ENCODE measurements around the gene RRP15.

Gene RRP15

DNA sequence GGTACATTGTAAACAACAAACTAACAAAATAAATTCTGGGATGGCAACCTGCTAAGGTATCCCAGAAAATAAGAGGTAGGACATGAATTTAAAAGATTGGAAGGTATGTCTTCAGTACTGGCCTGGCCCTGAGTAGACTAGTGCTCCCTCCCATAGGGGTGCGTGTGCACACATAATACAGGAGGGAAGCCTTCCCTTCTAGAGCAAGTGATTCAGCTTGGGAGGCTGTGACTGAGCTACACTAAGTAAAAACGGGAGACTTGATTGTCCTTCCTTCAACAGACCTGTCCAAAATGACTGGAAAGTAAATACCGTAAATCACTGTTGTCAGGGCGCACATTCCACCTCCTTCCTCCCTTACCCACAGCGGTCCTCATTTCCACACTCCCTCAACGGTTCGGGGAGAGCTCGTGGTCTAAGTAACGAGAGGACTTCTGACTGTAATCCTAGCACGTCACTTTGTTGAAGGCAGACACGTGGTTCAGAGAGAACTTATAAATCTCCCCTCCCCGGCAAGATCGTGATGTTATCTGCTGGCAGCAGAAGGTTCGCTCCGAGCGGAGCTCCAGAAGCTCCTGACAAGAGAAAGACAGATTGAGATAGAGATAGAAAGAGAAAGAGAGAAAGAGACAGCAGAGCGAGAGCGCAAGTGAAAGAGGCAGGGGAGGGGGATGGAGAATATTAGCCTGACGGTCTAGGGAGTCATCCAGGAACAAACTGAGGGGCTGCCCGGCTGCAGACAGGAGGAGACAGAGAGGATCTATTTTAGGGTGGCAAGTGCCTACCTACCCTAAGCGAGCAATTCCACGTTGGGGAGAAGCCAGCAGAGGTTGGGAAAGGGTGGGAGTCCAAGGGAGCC, 60.0 kb downstream of the RRP15 start, which contains the start of gene TGFB2:
TGFB2 (plus strand) TSS at position 523 of the 859 bp plus-strand sequence. CDS start 1,366 bp downstream, outside the sequence.
- DNase-seq = peak; percentile 7

- no peak for DNase-seq
Observed at GRCh38 chr1:218345673-218346390, 60.7 kb downstream of the RRP15 start.

DNA sequence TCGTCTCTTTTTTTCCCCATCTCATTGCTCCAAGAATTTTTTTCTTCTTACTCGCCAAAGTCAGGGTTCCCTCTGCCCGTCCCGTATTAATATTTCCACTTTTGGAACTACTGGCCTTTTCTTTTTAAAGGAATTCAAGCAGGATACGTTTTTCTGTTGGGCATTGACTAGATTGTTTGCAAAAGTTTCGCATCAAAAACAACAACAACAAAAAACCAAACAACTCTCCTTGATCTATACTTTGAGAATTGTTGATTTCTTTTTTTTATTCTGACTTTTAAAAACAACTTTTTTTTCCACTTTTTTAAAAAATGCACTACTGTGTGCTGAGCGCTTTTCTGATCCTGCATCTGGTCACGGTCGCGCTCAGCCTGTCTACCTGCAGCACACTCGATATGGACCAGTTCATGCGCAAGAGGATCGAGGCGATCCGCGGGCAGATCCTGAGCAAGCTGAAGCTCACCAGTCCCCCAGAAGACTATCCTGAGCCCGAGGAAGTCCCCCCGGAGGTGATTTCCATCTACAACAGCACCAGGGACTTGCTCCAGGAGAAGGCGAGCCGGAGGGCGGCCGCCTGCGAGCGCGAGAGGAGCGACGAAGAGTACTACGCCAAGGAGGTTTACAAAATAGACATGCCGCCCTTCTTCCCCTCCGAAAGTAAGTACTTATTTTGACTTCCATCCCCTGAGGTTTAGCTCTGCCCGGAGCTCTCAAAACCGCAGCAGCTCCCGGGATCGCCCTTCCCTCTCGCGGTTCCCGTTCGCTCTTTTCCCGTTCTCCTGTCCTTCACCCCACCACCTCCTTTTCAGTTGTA, 61.5 kb downstream of the RRP15 start:
- DNase-seq = no peak

DNA sequence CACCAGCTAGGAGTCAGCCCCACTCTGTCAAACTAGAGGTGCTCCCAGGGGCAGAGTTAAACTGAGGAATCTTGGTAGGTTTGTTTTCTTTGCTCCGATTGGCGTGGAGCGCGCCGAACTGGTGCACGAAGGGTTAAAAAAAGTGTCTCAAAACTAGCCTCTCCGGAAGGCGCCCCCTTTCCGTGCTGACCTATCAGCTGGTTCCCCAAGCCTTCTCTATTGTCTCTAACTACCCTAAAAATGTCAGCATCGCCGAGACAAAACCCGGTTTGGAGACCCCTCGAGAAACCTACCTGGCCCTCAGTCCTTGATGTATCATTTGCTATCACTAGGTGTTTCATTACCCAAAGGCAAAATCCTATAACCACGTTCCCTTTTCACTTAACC, 62.2 kb downstream of the RRP15 start:
- no peak for DNase-seq

GRCh38 chr1:218347723-218348627, 62.9 kb downstream of the RRP15 start:
- no peak for DNase-seq

- no peak for DNase-seq
Observed at GRCh38 chr1:218348628-218349071, 63.6 kb downstream of the RRP15 start.

DNA sequence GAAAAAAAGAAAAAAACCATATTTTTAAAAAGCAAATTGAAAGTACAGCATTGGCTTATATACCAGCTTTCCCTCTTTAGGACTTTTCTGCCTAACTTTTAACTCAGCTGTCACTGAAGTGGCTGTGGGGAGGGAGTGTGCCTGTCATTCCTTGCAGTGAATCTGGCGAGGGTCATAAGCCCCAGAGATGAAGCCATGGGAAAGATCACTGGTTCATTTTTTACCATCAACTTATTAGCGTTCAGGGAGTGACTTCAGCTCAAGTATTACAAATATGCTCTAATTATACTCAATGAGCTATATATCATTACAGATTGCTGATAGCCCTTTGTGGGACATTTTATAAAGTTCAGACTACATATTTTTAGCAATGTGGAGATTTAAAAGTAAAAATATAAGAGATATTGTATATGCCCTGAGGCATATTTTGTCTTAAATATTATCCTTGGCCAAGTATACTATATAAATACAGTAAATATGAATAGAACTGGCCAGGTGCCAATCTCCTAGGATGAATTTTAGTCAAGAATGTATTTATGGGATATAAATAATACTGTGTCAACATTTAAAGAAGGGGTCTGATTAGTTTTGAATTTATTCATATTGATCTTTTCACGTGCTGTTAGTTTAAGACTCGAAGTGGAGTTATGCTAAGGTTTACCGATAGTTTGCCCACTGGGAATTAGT, 64.4 kb downstream of the RRP15 start:
- no peak for DNase-seq

DNA sequence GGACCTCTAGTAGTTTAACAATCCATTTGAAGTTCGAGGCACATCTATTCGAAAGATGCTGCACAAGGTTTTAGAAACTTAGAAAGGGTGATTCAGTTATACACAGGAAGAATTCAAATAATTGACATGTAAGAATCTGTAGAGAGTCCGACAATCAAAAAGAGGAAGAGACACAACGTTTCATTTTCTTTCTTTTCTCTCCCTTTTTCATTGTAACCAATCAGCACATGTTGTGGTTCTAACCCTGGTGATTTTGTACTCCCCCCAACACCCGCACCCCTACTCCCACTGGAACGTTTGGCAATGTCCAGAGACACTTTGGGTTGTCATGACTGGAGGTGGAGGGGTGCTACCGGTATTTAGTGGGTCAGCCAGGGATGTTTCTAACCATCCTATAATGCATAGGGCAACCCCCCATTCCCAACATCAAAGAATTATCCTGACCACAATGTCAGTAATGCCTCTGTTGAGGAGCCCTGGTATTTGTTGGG, 65.0 kb downstream of the RRP15 start:
- no peak for DNase-seq

- DNase-seq = no peak
Observed at GRCh38 chr1:218350801-218351266, 65.7 kb downstream of the RRP15 start.

GRCh38 chr1:218351391-218352074, 66.4 kb downstream of the RRP15 start:
- DNase-seq = peak; percentile 29

GRCh38 chr1:218352075-218352438, 67.0 kb downstream of the RRP15 start:
- no peak for DNase-seq

GRCh38 chr1:218353656-218354055, 68.6 kb downstream of the RRP15 start:
- DNase-seq = no peak

DNA sequence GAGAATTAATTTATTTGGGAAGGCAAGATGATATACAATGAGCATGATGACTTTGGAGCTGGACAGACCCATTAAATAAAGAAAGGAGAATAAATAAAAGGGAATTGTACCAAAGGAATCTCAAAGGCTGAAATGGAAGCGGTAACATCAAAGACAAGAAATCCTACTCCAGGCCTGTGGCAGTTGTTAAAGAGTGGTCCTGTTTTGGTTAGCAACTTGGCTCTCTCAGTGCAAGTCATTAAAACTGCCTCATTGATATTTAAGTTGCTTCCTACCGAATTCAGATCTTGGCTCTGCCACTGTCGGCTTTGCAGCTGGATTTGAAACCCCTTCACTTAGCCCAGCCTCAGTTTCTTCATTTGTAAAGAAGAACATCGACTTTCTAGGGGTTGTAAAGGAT, 70.2 kb downstream of the RRP15 start:
- no peak for DNase-seq

GRCh38 chr1:218357211-218357892, 72.3 kb downstream of the RRP15 start:
- no peak for DNase-seq

DNA sequence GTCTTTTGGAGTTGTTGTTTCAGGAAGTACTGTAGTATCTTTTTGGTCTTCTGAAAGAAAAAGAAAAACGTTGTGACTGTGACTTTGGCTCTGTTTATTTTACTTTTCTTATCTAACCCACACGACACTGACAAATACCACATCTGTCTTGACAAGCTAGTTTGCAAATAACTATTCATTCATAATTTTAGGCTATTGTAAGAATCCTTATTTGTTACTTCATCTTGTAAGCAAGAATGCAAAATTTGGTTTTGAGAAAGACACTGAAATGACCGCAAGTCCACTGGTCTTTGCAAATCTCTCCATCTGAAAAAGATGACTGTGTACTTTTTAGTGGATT, 72.8 kb downstream of the RRP15 start:
- no peak for DNase-seq

DNA sequence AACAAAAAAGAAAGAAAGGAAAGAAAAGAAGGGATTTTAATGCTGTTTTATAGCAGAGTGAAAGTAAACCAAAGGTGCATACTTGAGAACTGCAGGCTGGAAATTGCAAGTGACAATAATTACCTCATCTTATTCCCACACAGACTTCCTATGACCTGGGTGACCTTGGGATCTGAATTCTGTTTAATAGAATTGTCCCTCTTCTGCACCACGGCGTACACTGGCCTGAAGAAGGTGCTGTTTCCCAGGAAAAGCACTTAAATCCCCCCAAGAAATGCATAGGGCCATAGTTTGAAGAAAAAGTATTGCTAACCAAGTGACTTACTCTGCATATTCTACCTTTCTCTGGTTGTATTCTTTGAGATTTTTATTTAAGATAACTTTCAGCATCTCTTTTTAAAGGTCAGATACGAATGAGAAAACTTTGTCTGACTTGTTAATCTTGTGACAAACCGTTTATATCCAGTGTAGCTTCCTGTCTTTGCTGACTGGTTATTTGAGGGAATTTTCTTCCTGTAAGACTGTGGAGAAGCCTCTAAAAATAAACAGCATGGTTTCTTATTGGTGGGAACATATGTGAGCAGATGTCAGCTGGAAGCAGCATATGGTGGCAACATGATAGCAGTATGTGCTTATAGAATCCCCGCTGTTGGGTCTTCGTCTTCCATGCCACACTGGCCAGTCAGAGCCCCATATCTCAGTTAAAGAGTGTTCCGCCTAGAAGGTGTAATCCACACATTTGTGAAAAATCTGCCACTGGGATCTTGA, 76.4 kb downstream of the RRP15 start:
- DNase-seq = no peak

- DNase-seq = no peak
Observed at GRCh38 chr1:218362418-218363076, 77.5 kb downstream of the RRP15 start.

DNA sequence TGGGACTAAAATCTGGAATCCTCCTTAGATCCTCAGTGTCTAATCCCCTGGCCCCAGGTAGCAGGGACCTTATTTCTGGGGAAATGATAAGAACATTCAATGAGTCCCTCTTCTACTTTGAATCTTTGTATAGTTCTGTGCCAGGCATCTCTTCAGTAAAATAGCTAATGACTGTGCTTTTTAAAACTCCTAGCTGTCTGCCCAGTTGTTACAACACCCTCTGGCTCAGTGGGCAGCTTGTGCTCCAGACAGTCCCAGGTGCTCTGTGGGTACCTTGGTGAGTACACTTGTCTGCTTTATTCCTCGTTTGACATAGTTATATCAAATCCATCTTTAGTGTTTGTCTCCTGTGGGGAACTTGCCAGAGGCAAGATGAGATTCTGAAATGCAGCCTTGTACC, 78.0 kb downstream of the RRP15 start:
- DNase-seq = no peak
